ENCODE data around the gene KCMF1.

KCMF1 gene

GRCh38 chr2:85048534-85048933, 77.6 kb downstream of the KCMF1 start:
- no peak for DNase-seq (ENCODE audit: low read depth)
- TF ChIP-seq CTCF (IDR thresholded peaks at IDR 0.05; ENCODE audit: low read depth, low read length, missing control alignments), result no peak
- H3K4me3 ChIP-seq (ENCODE audit: low read depth, low read length), result no peak overlapping the region

GRCh38 chr2:85049236-85049635, 78.3 kb downstream of the KCMF1 start:
- no peak overlapping the region for H3K4me3 ChIP-seq (ENCODE audit: low read depth, low read length)
- TF ChIP-seq CTCF (IDR thresholded peaks at IDR 0.05; ENCODE audit: low read depth, low read length, missing control alignments), result no peak
- DNase-seq (ENCODE audit: low read depth), result no peak

DNA sequence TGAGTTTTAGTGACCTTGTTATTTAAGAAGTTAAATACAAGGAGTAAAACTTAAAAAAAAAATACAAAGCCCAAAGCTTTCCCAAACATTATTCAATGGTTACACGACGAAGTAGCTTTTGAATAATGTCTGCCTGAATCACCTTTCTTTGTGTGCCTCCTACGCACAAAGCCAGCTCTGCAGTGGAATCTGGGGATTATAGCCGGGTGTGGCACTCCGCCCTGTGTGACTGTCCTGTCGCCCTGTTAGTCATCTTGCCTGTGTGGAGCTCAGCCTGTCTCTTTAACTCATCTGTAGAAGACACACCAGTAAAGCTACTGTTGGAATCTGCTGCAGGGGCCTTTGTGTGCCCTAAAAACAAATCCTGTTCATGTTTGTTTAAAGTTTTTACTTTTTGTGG, 82.8 kb downstream of the KCMF1 start:
- no peak for TF ChIP-seq CTCF (IDR thresholded peaks at IDR 0.05; ENCODE audit: low read depth, low read length, missing control alignments)

DNA sequence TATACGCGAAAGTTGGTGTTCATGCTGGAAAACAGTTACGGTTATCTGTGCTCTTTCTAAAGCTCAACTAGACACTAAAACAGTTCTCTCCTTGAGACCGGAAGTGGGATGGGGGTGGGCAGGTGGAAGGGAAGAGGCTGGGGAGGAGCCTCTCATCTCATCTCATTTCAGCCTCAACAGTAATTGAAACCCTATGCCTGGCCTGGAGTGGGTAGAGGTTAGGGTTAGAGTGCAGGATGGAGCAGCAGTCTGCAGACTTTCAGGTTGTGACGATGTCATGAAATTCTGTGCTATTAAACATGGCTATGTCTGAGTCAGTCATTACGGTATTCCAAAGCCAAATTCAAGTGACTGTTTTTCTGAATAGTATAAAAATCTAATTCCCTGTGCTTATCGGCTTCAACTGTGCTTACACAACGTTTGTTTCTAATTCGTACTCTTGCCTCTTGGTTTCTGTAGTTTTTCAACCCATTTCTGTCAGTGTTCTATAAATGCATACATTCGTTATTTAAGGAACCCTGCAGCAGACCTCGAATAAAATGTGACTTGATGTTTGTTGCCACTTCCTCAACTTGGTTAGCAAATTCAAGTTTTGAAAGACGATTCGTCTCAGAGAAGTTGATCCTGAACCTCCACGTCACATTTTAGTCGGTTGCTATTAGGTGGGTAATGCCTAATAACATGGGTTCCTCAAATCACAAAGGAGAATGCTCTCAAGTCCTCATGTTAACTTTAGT, 86.4 kb downstream of the KCMF1 start:
- DNase-seq (ENCODE audit: low read depth), result no peak
- TF ChIP-seq CTCF (IDR thresholded peaks at IDR 0.05; ENCODE audit: low read depth, low read length, missing control alignments), result no peak
- H3K4me3 ChIP-seq (ENCODE audit: low read depth, low read length), result no peak overlapping the region

More for the DNA sequence above, 82.8 kb downstream of the KCMF1 start:
- DNase-seq (ENCODE audit: low read depth), result no peak
- no peak overlapping the region for H3K4me3 ChIP-seq (ENCODE audit: low read depth, low read length)

- DNase-seq (ENCODE audit: low read depth), result no peak
- no peak overlapping the region for H3K4me3 ChIP-seq (ENCODE audit: low read depth, low read length)
- TF ChIP-seq CTCF (IDR thresholded peaks at IDR 0.05; ENCODE audit: low read depth, low read length, missing control alignments), result no peak
Measured at GRCh38 chr2:85061896-85062295, 90.9 kb downstream of the KCMF1 start.

DNA sequence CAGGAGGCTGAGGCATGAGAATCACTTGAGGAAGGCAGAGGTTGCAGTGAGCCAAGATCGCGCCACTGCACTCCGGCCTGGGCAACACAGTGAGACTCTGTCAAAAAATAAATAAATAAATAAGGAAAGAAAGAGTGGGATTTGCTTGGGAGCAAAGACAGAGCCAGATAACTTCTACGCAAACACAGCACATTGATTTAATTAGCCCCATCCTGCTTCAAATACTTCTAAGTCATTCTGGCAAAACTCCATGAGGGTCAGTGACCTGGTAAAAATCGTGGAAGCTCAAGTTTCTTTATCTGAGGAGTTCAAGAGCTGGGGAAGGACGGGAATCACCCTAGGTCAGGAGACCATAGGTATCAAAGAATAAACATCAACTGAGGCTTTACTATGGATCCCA, 91.6 kb downstream of the KCMF1 start:
- no peak for DNase-seq (ENCODE audit: low read depth)
- H3K4me3 ChIP-seq (ENCODE audit: low read depth, low read length), result no peak overlapping the region
- no peak for TF ChIP-seq CTCF (IDR thresholded peaks at IDR 0.05; ENCODE audit: low read depth, low read length, missing control alignments)

DNA sequence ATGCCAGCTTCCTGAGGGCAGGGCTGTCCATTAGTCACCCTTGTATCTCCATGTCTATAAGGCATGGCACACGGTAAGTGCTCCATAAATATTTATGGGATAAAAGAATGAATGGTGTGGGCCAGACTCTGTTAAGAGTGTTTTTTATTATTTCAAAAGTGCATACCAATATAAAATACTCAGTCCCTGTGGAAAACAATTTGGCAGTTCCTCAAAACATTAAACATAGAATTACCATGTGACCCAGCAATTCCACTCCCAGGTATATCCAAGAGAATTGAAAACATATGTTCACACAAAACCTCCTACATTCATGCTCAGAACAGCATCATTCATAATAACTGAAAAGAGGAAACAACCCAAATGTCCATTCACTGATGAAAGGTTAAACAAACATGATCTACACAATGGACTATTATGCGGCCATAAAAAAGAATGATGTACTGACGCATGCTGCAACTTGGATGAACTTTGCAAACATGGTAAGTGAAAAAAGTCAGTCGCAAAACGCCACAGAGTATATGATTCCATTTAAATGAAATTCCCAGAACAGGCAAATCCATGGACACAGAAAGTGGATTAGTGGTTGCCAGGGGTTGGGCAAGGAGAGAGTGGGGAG, 93.1 kb downstream of the KCMF1 start:
- TF ChIP-seq CTCF (IDR thresholded peaks at IDR 0.05; ENCODE audit: low read depth, low read length, missing control alignments), result no peak
- H3K4me3 ChIP-seq (ENCODE audit: low read depth, low read length), result no peak overlapping the region
- DNase-seq (ENCODE audit: low read depth), result no peak

Data from GM12864 (cell line).